Gastroesophageal sphincter (tissue), 4 donors: Measurements from ENCODE around the gene RXRA. TPM values are rescaled to one million over a fixed set of nuclear protein-coding genes. Genes with fewer than 3 reads are reported as not detected.

Experiments used
- ATAC-seq: fragments of 150-250 bp; one replicate; pipeline ENCODE4 v1.9.1; 2016; ENCODE audit warnings: mild to moderate bottlenecking, moderate library complexity
- H3K27ac ChIP-seq, 4 donors: fragments of 200-600 bp; sonication (generic) in 3 of 4; 1 replicate in 3 of 4; 2 replicates in 1 of 4; pipeline ENCODE4 v1.5.1; 2016 to 2019
- H3K27me3 ChIP-seq: fragments of 200-600 bp; sonication (generic); one replicate; pipeline ENCODE4 v1.5.1; 2019
- H3K36me3 ChIP-seq, 2 donors: fragments of 200-600 bp; sonication (generic); one replicate each; pipeline ENCODE4 v1.5.1; 2019; ENCODE audit warnings: control low read depth in 1 of 2
- H3K4me1 ChIP-seq, 3 donors: fragments of 200-600 bp; sonication (generic); 1 replicate in 2 of 3; 2 replicates in 1 of 3; pipeline ENCODE4 v1.5.1; 2016 to 2019; ENCODE audit warnings: control low read depth in 2 of 3
- H3K4me3 ChIP-seq, 2 donors: fragments of 200-600 bp; sonication (generic); one replicate each; pipeline ENCODE4 v1.5.1; 2019; ENCODE audit warnings: mild to moderate bottlenecking in 1 of 2, moderate library complexity in 1 of 2
- H3K9me3 ChIP-seq, 3 donors: fragments of 200-600 bp; sonication (generic); one replicate each; pipeline ENCODE4 v1.5.1; 2017 to 2019; ENCODE audit warnings: control low read depth in 2 of 3
- EP300 ChIP-seq: sonication (generic); formaldehyde crosslinking; IDR thresholded peaks from one replicate; pipeline ENCODE4 v1.6.1; 2017; ENCODE audit warnings: antibody characterized with exemption, mild to moderate bottlenecking
- POLR2A ChIP-seq, 2 donors: fragments of 450-650 bp; IDR thresholded peaks; one replicate each; pipeline ENCODE4 v1.6.1; 2017; ENCODE audit warnings: antibody characterized with exemption in 2 of 2, mild to moderate bottlenecking in 2 of 2, moderate library complexity in 1 of 2
- POLR2AphosphoS5 ChIP-seq: sonication (generic); formaldehyde crosslinking; IDR thresholded peaks from one replicate; pipeline ENCODE4 v1.6.1; 2017; ENCODE audit warnings: antibody characterized with exemption
- WGBS, 2 donors: methylation state at CpG; one replicate each; pipeline ENCODE4 v1.1.5; 2018; ENCODE audit warnings: low coverage in 1 of 2; 5-methylcytosine and 5-hydroxymethylcytosine counted together
- total RNA-seq, 4 donors: library from RNA; depleted of rRNA; stranded (reverse); fragments of >200 nt; gene quantifications; one replicate each; pipeline ENCODE4 v1.1.0, GENCODE V29; 2016
- TF ChIP-seq, protein P1 (sequence below), 4 experiments: fragments of 200-600 bp in 2 of 4; fragments of 450-650 bp in 2 of 4; sonication (generic) in 1 of 4; IDR thresholded peaks; one replicate each; pipeline ENCODE4 v1.5.1; 2017 to 2019; ENCODE audit warnings: antibody characterized with exemption in 4 of 4, mild to moderate bottlenecking in 2 of 4, moderate library complexity in 2 of 4

Gene RXRA
- total RNA-seq, 4 donors from 2014 or later, result 45.1 to 78.9 (median 55.3) TPM

DNA sequence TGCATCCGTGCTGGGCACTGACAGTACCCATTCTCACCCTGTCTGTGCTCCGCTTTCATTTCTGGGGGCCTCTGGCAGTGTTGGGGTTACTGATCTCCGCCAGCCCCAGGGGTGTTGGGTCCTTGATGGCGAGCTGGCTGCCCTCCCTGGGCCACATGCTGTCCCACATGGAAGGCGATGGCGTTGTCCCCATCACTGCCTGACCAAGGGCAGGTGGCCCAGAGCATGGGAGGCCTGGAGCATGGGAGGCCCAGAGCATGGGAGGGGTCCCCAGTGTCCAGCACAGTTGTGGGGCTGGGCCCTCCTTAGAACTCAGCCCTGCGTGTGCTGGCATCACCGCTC lies 50.9 kb downstream of the RXRA start:
- no CpG with 5 or more reads among the region's 8 CpGs for WGBS, 2 donors
- H3K4me3 ChIP-seq, result no peak overlapping the region
- TF ChIP-seq, protein P1, sequence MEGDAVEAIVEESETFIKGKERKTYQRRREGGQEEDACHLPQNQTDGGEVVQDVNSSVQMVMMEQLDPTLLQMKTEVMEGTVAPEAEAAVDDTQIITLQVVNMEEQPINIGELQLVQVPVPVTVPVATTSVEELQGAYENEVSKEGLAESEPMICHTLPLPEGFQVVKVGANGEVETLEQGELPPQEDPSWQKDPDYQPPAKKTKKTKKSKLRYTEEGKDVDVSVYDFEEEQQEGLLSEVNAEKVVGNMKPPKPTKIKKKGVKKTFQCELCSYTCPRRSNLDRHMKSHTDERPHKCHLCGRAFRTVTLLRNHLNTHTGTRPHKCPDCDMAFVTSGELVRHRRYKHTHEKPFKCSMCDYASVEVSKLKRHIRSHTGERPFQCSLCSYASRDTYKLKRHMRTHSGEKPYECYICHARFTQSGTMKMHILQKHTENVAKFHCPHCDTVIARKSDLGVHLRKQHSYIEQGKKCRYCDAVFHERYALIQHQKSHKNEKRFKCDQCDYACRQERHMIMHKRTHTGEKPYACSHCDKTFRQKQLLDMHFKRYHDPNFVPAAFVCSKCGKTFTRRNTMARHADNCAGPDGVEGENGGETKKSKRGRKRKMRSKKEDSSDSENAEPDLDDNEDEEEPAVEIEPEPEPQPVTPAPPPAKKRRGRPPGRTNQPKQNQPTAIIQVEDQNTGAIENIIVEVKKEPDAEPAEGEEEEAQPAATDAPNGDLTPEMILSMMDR (IDR thresholded peaks at IDR 0.05), result no peak
- no peak for TF ChIP-seq POLR2AphosphoS5
- no peak for TF ChIP-seq POLR2A (IDR thresholded peaks at IDR 0.05)
- TF ChIP-seq EP300, result no peak
- peaks cover 19 to 100% (median 95%) of the 10 kb centered on the region in 3 donors for H3K4me1 ChIP-seq
- no peaks in the 10 kb centered on the region for H3K9me3 ChIP-seq
- ATAC-seq, result no peak
- no peaks in the 10 kb centered on the region for H3K36me3 ChIP-seq
- no peaks in the 10 kb centered on the region for H3K27me3 ChIP-seq
- H3K27ac ChIP-seq, result peak overlapping the region; percentile 81 to 96 (median 94)

DNA sequence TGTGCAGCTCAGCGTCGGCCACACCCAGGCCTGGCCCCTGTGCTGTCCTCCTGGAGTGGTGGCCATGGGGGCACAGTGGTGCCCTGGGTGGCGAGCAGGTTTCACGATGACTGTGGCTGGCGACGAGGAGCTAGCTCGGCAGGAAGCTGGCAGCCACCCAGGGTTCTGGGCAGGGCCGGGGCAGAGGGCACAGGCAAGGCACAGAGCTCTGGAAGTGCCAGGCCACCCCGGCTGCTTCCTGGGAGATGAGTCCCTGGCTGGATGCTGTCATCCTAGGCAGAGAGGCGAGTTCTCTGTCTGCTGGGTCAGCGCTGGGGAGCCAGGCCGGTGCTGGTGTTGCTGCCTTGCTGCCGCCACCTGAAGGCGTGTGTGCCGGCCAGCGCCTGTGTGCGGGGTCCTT lies 51.7 kb downstream of the RXRA start:
- TF ChIP-seq POLR2A (IDR thresholded peaks at IDR 0.05) (no peak), POLR2AphosphoS5 (peak; percentile 46)
- H3K4me3 ChIP-seq, result peak overlapping the region in 1 of 2 donors; percentile 17
- H3K36me3 ChIP-seq, result no peaks in the 10 kb centered on the region
- no peaks in the 10 kb centered on the region for H3K27me3 ChIP-seq
- WGBS, 2 donors, result no CpG with 5 or more reads among the region's 17 CpGs
- peak overlapping the region; percentile 8 to 96 (median 94) for H3K27ac ChIP-seq
- peak; percentile 6 for ATAC-seq
- peaks cover 19 to 100% (median 95%) of the 10 kb centered on the region in 3 donors for H3K4me1 ChIP-seq
- no peaks in the 10 kb centered on the region for H3K9me3 ChIP-seq

GRCh38 chr9:134378901-134379338 lies 52.7 kb downstream of the RXRA start:
- Histone ChIP-seq H3K9me3 (no peaks in the 10 kb centered on the region), H3K27ac (peak overlapping the region in 3 of 4 donors; percentile 94 to 96 (median 95)), H3K4me3 (peak overlapping the region in 1 of 2 donors; percentile 17), H3K4me1 (peaks cover 19 to 100% (median 96%) of the 10 kb centered on the region in 3 donors), H3K36me3 (no peaks in the 10 kb centered on the region), H3K27me3 (no peaks in the 10 kb centered on the region)
- TF ChIP-seq POLR2AphosphoS5 (peak; percentile 60), POLR2A (IDR thresholded peaks at IDR 0.05) (no peak)
- TF ChIP-seq, protein P1 (IDR thresholded peaks at IDR 0.05), result no peak
- 10% methylated on average over 2 of the region's 11 CpGs; no CpG with 5 or more reads in 1 of the 2 donors for WGBS, 2 donors
- peak; percentile 13 for ATAC-seq

DNA sequence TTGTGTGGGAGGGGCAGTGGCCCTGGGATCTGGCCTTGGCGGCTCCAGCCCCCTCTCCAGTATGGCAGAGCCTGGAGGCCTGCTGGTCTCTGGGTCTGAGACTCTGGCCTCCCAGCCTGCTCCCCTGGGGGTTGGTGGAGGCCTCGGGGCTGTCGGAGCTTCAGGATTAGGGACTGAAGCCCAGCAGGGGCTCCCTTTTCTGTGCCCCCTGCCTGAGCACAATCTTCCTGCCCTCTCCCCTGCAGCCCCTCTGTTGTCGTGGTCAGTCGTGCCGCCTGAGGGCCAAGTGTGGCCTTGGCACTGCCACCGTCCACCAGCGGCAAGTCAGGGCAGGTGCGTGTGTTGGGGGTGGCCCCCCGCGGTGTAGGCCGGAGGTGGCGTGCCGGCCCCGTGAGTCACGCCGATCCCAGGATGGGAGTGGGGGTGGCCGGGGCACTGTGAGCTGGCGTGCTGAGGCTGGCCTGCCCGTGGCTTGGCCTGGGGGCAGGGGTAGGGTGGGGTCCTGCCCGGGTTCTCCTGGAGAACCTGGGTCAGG lies 53.6 kb downstream of the RXRA start:
- peak overlapping the region in 3 of 4 donors; percentile 94 to 96 (median 95) for H3K27ac ChIP-seq
- WGBS, 2 donors, result no CpG with 5 or more reads among the region's 21 CpGs
- TF ChIP-seq, protein P1 (IDR thresholded peaks at IDR 0.05), result no peak
- TF ChIP-seq POLR2AphosphoS5 (no peak), POLR2A (IDR thresholded peaks at IDR 0.05) (no peak), EP300 (no peak)
- no peaks in the 10 kb centered on the region for H3K36me3 ChIP-seq
- H3K4me1 ChIP-seq, result peaks cover 10 to 100% (median 91%) of the 10 kb centered on the region in 3 donors
- ATAC-seq, result no peak
- H3K27me3 ChIP-seq, result no peaks in the 10 kb centered on the region
- no peak overlapping the region for H3K4me3 ChIP-seq
- H3K9me3 ChIP-seq, result no peaks in the 10 kb centered on the region

DNA sequence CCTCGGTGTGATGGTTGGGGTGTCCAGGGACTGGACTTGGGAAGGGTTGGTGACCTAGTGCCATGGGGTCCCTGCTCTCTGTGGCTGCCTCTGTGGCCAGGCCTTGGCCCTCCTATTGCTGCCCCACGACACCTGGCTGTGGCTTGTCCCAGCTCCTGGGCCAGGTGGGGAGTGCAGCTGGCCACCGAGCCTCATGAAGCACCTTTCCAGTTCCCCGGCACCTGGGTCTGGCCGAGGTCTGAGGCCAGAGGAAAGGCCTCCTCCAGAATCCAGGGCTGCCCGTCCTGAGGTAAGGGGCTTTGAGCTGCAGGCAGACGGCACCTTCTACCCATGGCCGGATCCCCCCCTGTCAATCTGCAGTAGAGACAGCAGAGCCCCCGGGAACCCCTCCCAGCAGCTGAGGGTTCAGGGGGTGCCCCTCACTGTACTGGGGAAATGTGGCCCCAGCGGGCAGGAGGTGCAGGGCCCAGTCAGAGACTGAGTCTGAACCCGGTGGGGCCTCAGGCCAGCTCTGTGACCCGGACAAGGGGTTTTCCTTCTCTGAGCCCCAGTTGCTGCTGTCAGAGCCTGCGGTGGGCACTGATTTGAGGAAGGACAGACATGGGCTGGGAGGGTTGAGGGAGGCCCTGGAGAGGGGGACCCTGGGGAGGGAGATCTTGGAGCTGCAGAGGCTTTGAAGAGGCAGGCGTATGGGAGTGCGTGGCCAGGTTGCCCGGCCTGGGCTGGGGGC lies 54.5 kb downstream of the RXRA start:
- Histone ChIP-seq H3K27ac (peak overlapping the region in 2 of 4 donors; percentile 95 to 96), H3K4me3 (no peak overlapping the region), H3K4me1 (peaks cover 10 to 100% (median 91%) of the 10 kb centered on the region in 3 donors), H3K36me3 (no peaks in the 10 kb centered on the region), H3K9me3 (no peaks in the 10 kb centered on the region), H3K27me3 (no peaks in the 10 kb centered on the region)
- TF ChIP-seq EP300 (no peak), POLR2AphosphoS5 (no peak), POLR2A (IDR thresholded peaks at IDR 0.05) (no peak)
- TF ChIP-seq, protein P1 (IDR thresholded peaks at IDR 0.05), result no peak
- ATAC-seq, result no peak
- 90% methylated on average over 2 of the region's 16 CpGs; no CpG with 5 or more reads in 1 of the 2 donors for WGBS, 2 donors
